ENCODE data around the gene FOXL2. TPM values are rescaled to one million over a fixed set of nuclear protein-coding genes. Genes with fewer than 3 reads are reported as not detected.

Gene FOXL2
- total and polyA plus RNA-seq, 2 experiments from 2014 or later: not detected

- DNase-seq (ENCODE audit: low spot score): no peak
- H3K36me3 ChIP-seq (replicated peaks; ENCODE audit: insufficient read depth, low read depth): no peaks in the 10 kb centered on the region
- no peak overlapping the region for H2AFZ ChIP-seq
- H4K20me1 ChIP-seq (ENCODE audit: insufficient read depth, poor library complexity, severe bottlenecking): no peaks in the 10 kb centered on the region
- 76% methylated on average over 8 of the region's 8 CpGs for WGBS (ENCODE audit: low lambda C conversion rate, missing lambda C conversion rate)
- no peaks in the 10 kb centered on the region for H3K79me2 ChIP-seq
- H3K27me3 ChIP-seq: no peaks in the 10 kb centered on the region
- H3K4me3 ChIP-seq: no peak overlapping the region
- no peaks in the 10 kb centered on the region for H3K9me2 ChIP-seq (replicated peaks; ENCODE audit: insufficient read depth)
- no peak for TF ChIP-seq CTCF (IDR thresholded peaks at IDR 0.05; ENCODE audit: poor library complexity)
- no peak for TF ChIP-seq EZH2 (IDR thresholded peaks at IDR 0.05; ENCODE audit: borderline replicate concordance)
- no peak for TF ChIP-seq EZH2phosphoT487 (IDR thresholded peaks at IDR 0.05; ENCODE audit: low read depth, severe bottlenecking, unreplicated experiment)
- no peaks in the 10 kb centered on the region for H3K4me1 ChIP-seq (ENCODE audit: insufficient read depth)
- H3K27ac ChIP-seq: no peak overlapping the region
- no peak overlapping the region for H3K4me2 ChIP-seq
- H3K9me3 ChIP-seq (ENCODE audit: low read depth): no peaks in the 10 kb centered on the region
Measured at GRCh38 chr3:138921316-138922292, 25.3 kb downstream of the FOXL2 start.

GRCh38 chr3:138919325-138919724, 27.6 kb downstream of the FOXL2 start:
- Histone ChIP-seq H2AFZ (no peak overlapping the region), H3K4me3 (no peak overlapping the region), H3K36me3 (replicated peaks; ENCODE audit: insufficient read depth, low read depth) (no peaks in the 10 kb centered on the region), H3K79me2 (no peaks in the 10 kb centered on the region), H3K4me1 (ENCODE audit: insufficient read depth) (no peaks in the 10 kb centered on the region), H3K27ac (no peak overlapping the region), H4K20me1 (ENCODE audit: insufficient read depth, poor library complexity, severe bottlenecking) (no peaks in the 10 kb centered on the region), H3K4me2 (no peak overlapping the region), H3K9me3 (ENCODE audit: low read depth) (no peaks in the 10 kb centered on the region), H3K27me3 (no peaks in the 10 kb centered on the region), H3K9me2 (replicated peaks; ENCODE audit: insufficient read depth) (no peaks in the 10 kb centered on the region)
- 72% methylated on average over 4 of the region's 4 CpGs for WGBS (ENCODE audit: low lambda C conversion rate, missing lambda C conversion rate)
- TF ChIP-seq EZH2 (IDR thresholded peaks at IDR 0.05; ENCODE audit: borderline replicate concordance): no peak
- TF ChIP-seq CTCF (IDR thresholded peaks at IDR 0.05; ENCODE audit: poor library complexity): no peak
- no peak for TF ChIP-seq EZH2phosphoT487 (IDR thresholded peaks at IDR 0.05; ENCODE audit: low read depth, severe bottlenecking, unreplicated experiment)
- no peak for DNase-seq (ENCODE audit: low spot score)

GRCh38 chr3:138916824-138917223, 30.1 kb downstream of the FOXL2 start:
- TF ChIP-seq CTCF (IDR thresholded peaks at IDR 0.05; ENCODE audit: poor library complexity): no peak
- no peak for TF ChIP-seq EZH2phosphoT487 (IDR thresholded peaks at IDR 0.05; ENCODE audit: low read depth, severe bottlenecking, unreplicated experiment)
- no peak for TF ChIP-seq EZH2 (IDR thresholded peaks at IDR 0.05; ENCODE audit: borderline replicate concordance)
- no peak overlapping the region for H3K4me3 ChIP-seq
- no peaks in the 10 kb centered on the region for H4K20me1 ChIP-seq (ENCODE audit: insufficient read depth, poor library complexity, severe bottlenecking)
- DNase-seq (ENCODE audit: low spot score): no peak
- H3K27ac ChIP-seq: no peak overlapping the region
- H3K27me3 ChIP-seq: no peaks in the 10 kb centered on the region
- H2AFZ ChIP-seq: no peak overlapping the region
- 66% methylated on average over 2 of the region's 2 CpGs for WGBS (ENCODE audit: low lambda C conversion rate, missing lambda C conversion rate)
- no peaks in the 10 kb centered on the region for H3K4me1 ChIP-seq (ENCODE audit: insufficient read depth)
- no peaks in the 10 kb centered on the region for H3K36me3 ChIP-seq (replicated peaks; ENCODE audit: insufficient read depth, low read depth)
- H3K79me2 ChIP-seq: no peaks in the 10 kb centered on the region
- peak overlapping the region; percentile 97 for H3K4me2 ChIP-seq
- no peaks in the 10 kb centered on the region for H3K9me2 ChIP-seq (replicated peaks; ENCODE audit: insufficient read depth)
- H3K9me3 ChIP-seq (ENCODE audit: low read depth): no peaks in the 10 kb centered on the region
